GM12878 (cell line): ENCODE results near the gene IFT172.

Experiments
- CEBPZ ChIP-seq: fragments of 150-350 bp; IDR thresholded peaks from 2 replicates; pipeline ENCODE4 v1.6.1; 2016; ENCODE audit warnings: low read depth, low read length
- TARDBP ChIP-seq: IDR thresholded peaks from 2 replicates; pipeline ENCODE4 v1.6.1; 2016; ENCODE audit warnings: borderline replicate concordance

GRCh38 chr2:27496357-27497287 lies 7.1 kb upstream of the IFT172 start, which contains the start of gene GCKR:
- TF ChIP-seq TARDBP (no peak), CEBPZ (no peak)
